ENCODE measurements around the gene CALML3. TPM values are rescaled to one million over a fixed set of nuclear protein-coding genes. Genes with fewer than 3 reads are reported as not detected.

CALML3 gene
- total RNA-seq, 2 experiments from 2014 or later = not detected

DNA sequence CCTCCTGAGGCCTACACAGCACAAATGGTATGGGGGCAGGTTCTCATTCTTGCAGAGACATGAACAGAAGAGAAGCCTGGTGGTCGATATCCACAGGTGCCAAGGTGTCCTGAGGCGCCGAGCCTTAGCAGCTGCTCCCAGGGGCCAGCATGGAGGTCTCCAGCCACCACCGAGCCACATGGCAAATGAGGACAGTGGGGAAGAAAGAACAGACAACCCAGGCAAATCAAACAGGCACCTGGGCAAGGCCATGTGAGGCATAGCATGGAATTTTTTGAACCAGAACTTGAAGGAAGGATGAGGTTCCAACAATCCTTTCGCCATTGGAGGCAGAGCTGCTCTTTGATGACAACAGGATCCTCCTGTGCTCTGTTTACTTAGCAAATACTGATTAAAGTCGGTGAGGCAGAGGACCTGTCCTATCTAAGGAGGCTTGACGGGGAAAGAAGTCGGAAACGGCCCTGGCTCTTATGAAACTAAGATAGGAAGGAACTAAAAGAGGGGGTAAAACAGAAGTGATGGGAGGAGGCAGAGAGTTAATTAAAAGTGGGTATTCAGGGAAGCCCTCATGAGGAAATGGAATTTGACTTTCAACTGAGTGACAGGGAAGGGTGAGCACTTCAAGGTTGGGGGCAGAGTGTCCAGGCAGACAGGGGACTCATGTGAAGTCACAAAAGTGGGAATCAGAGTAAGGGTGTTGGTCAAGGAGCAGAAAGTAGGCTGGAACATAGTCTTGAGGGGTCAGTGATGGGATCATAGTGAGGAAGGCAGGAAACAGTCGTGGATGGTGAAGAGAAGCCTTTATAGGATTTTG is 8.6 kb upstream of the CALML3 start:
- no TSS peak for BruUV-seq (replicated peaks)
- H3K27ac ChIP-seq (ENCODE audit: low read depth, low read length, poor library complexity, severe bottlenecking) = no peak overlapping the region
- ChIA-PET POLR2A (no interaction called here), CTCF (ENCODE audit: unreplicated experiment) (no interaction called here)
- no peak overlapping the region for H2AFZ ChIP-seq (ENCODE audit: low read length)
- no peaks in the 10 kb centered on the region for H3K36me3 ChIP-seq (ENCODE audit: insufficient read depth, low read length)
- no peak overlapping the region for H3K4me3 ChIP-seq (ENCODE audit: low read depth, low read length, poor library complexity, severe bottlenecking)
- DNase-seq (ENCODE audit: low spot score) = no peak
- TF ChIP-seq EZH2phosphoT487 (IDR thresholded peaks at IDR 0.05; ENCODE audit: borderline replicate concordance, low read depth, low read length) = no peak
- TF ChIP-seq, protein P1, sequence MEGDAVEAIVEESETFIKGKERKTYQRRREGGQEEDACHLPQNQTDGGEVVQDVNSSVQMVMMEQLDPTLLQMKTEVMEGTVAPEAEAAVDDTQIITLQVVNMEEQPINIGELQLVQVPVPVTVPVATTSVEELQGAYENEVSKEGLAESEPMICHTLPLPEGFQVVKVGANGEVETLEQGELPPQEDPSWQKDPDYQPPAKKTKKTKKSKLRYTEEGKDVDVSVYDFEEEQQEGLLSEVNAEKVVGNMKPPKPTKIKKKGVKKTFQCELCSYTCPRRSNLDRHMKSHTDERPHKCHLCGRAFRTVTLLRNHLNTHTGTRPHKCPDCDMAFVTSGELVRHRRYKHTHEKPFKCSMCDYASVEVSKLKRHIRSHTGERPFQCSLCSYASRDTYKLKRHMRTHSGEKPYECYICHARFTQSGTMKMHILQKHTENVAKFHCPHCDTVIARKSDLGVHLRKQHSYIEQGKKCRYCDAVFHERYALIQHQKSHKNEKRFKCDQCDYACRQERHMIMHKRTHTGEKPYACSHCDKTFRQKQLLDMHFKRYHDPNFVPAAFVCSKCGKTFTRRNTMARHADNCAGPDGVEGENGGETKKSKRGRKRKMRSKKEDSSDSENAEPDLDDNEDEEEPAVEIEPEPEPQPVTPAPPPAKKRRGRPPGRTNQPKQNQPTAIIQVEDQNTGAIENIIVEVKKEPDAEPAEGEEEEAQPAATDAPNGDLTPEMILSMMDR (conservative IDR thresholded peaks at IDR 0.05; ENCODE audit: low read length) = no peak
- H3K79me2 ChIP-seq (ENCODE audit: insufficient read depth, low read depth, low read length) = no peaks in the 10 kb centered on the region
- H3K9me3 ChIP-seq (ENCODE audit: low read length) = no peaks in the 10 kb centered on the region
- no peaks in the 10 kb centered on the region for H3K9me2 ChIP-seq (ENCODE audit: insufficient read depth, low read length)
- no peak overlapping the region for H3K4me2 ChIP-seq (ENCODE audit: low read length)
- intact Hi-C loops (cut with micrococcal nuclease; ENCODE audit: unreplicated experiment) = no loop called here
- no peaks in the 10 kb centered on the region for H4K20me1 ChIP-seq (ENCODE audit: insufficient read depth, low read length)
- H3K4me1 ChIP-seq (ENCODE audit: insufficient read depth, low read length, poor library complexity, severe bottlenecking) = no peaks in the 10 kb centered on the region

DNA sequence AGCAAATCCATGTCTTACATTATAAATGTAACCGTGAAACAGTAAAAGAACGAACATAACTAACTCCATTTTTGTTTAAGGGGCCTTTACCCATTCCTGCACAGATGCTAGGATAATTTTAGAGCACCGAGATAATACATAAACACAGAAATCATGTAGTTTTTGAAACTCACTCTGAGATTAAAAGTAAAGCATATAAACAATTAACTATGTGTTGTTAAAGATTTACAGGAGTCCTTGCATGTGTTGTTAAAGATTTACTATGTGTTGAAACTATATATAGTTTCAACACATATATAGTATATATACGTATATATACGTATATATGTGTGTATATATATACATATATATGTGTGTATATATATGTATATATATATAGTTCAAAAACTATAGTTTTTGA is 7.2 kb upstream of the CALML3 start:
- no peak overlapping the region for H3K27ac ChIP-seq (ENCODE audit: low read depth, low read length, poor library complexity, severe bottlenecking)
- intact Hi-C loops (cut with micrococcal nuclease; ENCODE audit: unreplicated experiment) = no loop called here
- H4K20me1 ChIP-seq (ENCODE audit: insufficient read depth, low read length) = no peaks in the 10 kb centered on the region
- H3K36me3 ChIP-seq (ENCODE audit: insufficient read depth, low read length) = no peaks in the 10 kb centered on the region
- no peaks in the 10 kb centered on the region for H3K9me3 ChIP-seq (ENCODE audit: low read length)
- H3K4me2 ChIP-seq (ENCODE audit: low read length) = no peak overlapping the region
- no peaks in the 10 kb centered on the region for H3K4me1 ChIP-seq (ENCODE audit: insufficient read depth, low read length, poor library complexity, severe bottlenecking)
- H3K9me2 ChIP-seq (ENCODE audit: insufficient read depth, low read length) = no peaks in the 10 kb centered on the region
- DNase-seq (ENCODE audit: low spot score) = no peak
- H3K79me2 ChIP-seq (ENCODE audit: insufficient read depth, low read depth, low read length) = no peaks in the 10 kb centered on the region
- no peak overlapping the region for H2AFZ ChIP-seq (ENCODE audit: low read length)
- no TSS peak for BruUV-seq (replicated peaks)
- TF ChIP-seq, protein P1 (conservative IDR thresholded peaks at IDR 0.05; ENCODE audit: low read length) = no peak
- TF ChIP-seq EZH2phosphoT487 (IDR thresholded peaks at IDR 0.05; ENCODE audit: borderline replicate concordance, low read depth, low read length) = no peak
- POLR2A ChIA-PET = no interaction called here
- CTCF ChIA-PET (ENCODE audit: unreplicated experiment) = no interaction called here
- H3K4me3 ChIP-seq (ENCODE audit: low read depth, low read length, poor library complexity, severe bottlenecking) = no peak overlapping the region

DNA sequence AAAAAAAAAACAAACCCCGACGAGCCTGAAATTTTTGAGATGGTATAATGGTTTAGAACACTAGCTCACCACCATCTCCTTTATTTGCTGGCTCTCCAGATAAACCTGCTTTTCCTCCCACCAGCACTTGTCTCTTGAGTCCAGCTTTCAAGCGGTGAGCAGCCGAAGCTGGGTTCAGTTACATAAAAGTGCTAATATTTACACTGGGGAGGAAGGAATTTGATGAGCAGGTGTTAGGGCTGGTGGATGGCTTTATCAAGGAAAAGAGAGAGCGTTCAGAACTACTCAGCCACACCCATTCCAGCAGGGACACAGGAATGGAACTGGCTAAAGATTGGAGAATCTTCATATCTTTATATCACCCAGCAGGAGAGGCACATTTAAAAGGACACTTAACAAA is 6.6 kb upstream of the CALML3 start:
- POLR2A ChIA-PET = no interaction called here
- H3K9me3 ChIP-seq (ENCODE audit: low read length) = no peaks in the 10 kb centered on the region
- intact Hi-C loops (cut with micrococcal nuclease; ENCODE audit: unreplicated experiment) = no loop called here
- CTCF ChIA-PET (ENCODE audit: unreplicated experiment) = no interaction called here
- no peaks in the 10 kb centered on the region for H3K79me2 ChIP-seq (ENCODE audit: insufficient read depth, low read depth, low read length)
- H3K36me3 ChIP-seq (ENCODE audit: insufficient read depth, low read length) = no peaks in the 10 kb centered on the region
- no peak overlapping the region for H3K4me3 ChIP-seq (ENCODE audit: low read depth, low read length, poor library complexity, severe bottlenecking)
- TF ChIP-seq EZH2phosphoT487 (IDR thresholded peaks at IDR 0.05; ENCODE audit: borderline replicate concordance, low read depth, low read length) = no peak
- TF ChIP-seq, protein P1 (conservative IDR thresholded peaks at IDR 0.05; ENCODE audit: low read length) = no peak
- no peaks in the 10 kb centered on the region for H3K9me2 ChIP-seq (ENCODE audit: insufficient read depth, low read length)
- H2AFZ ChIP-seq (ENCODE audit: low read length) = no peak overlapping the region
- H4K20me1 ChIP-seq (ENCODE audit: insufficient read depth, low read length) = no peaks in the 10 kb centered on the region
- H3K4me2 ChIP-seq (ENCODE audit: low read length) = no peak overlapping the region
- no peak for DNase-seq (ENCODE audit: low spot score)
- no peak overlapping the region for H3K27ac ChIP-seq (ENCODE audit: low read depth, low read length, poor library complexity, severe bottlenecking)
- BruUV-seq (replicated peaks) = no TSS peak
- no peaks in the 10 kb centered on the region for H3K4me1 ChIP-seq (ENCODE audit: insufficient read depth, low read length, poor library complexity, severe bottlenecking)
